Stimulated activated CD8-positive, alpha-beta memory T cell treated with anti-CD3 and anti-CD28 coated beads, Interleukin-4, amount 100 ng/mL, for 48 hours (primary cell): ENCODE data around the gene MAN2A2.
"Not testable (repeated sequence)": the region's sequence is repeated elsewhere in the genome, so short reads cannot be mapped to it uniquely, and the experiment has no call there.

Experiments used
- DNase-seq: peaks from one replicate; pipeline ENCODE4 v3.0.0-alpha.2; 2020

The MAN2A2 gene

GRCh38 chr15:90884719-90885431, 18.2 kb upstream of the MAN2A2 start:
- DNase-seq: peak; percentile 38

DNA sequence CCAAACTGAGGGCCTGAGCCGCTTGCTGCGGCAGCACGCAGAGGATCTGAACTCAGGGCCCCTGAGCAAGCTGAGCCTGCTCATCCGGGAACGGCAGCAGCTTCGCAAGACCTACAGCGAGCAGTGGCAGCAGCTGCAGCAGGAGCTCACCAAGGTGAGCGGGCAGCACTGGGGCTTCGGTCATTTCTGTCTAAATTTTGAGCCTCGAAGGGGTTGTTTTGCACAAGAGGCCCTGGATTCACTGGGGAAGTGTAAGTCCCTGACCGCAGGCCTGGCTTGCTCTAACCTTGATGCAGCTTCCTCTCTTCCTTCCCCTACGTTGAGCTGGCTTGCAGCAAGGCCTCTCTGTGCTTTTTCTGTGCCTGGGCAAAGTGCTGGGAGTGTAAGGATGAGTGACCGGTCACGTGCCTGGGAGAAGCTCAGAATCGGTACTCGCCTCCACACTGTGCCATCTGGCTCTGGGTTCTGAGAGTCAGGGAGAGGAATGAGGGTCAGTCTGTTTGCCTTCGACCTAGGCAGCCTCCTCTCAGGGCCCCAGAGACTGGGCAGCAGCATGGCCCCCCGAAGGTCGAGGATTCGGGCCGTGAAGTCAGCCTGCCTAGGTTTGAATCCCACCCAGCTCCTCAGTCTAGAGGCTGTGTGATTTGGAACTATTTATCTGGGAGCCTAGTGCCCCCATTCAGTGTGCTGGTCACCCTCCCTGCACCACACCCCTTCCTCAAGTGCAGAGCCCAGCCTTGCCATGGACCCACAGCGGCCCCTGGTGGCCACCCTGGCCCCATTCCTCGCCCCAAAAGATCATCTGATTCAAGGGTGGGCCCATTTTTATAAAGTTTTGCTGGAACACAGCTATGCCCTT, 17.4 kb upstream of the MAN2A2 start:
- DNase-seq: peak; percentile 92

GRCh38 chr15:90886291-90886614, 16.8 kb upstream of the MAN2A2 start:
- DNase-seq: no peak

DNA sequence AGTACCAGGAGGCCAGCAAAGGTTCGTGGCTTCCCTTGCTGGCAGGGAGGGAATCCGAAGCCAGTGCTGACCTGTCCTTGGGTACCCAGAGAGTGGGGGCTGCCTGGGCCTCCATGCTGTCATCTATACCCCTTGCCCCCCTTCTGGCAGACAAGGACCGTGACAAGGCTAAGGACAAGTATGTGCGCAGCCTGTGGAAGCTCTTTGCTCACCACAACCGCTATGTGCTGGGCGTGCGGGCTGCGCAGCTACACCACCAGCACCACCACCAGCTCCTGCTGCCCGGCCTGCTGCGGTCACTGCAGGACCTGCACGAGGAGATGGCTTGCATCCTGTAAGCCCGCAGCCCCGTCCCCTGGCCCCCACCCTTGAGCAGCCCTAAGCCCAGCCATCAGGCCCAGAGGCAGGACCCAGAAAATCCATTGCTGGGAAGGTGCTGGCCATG, 16.0 kb upstream of the MAN2A2 start:
- DNase-seq: no peak

- peak; percentile 26 for DNase-seq
These were observed 13.8 kb upstream of the MAN2A2 start for GRCh38 chr15:90889313-90889730.

GRCh38 chr15:90889736-90890456, 13.2 kb upstream of the MAN2A2 start:
- no peak for DNase-seq

- no peak for DNase-seq
These were observed 12.3 kb upstream of the MAN2A2 start for GRCh38 chr15:90890839-90891238.

GRCh38 chr15:90891346-90891949, 11.7 kb upstream of the MAN2A2 start:
- DNase-seq: no peak

- DNase-seq: no peak
These were observed 11.1 kb upstream of the MAN2A2 start for GRCh38 chr15:90892023-90892422.

DNA sequence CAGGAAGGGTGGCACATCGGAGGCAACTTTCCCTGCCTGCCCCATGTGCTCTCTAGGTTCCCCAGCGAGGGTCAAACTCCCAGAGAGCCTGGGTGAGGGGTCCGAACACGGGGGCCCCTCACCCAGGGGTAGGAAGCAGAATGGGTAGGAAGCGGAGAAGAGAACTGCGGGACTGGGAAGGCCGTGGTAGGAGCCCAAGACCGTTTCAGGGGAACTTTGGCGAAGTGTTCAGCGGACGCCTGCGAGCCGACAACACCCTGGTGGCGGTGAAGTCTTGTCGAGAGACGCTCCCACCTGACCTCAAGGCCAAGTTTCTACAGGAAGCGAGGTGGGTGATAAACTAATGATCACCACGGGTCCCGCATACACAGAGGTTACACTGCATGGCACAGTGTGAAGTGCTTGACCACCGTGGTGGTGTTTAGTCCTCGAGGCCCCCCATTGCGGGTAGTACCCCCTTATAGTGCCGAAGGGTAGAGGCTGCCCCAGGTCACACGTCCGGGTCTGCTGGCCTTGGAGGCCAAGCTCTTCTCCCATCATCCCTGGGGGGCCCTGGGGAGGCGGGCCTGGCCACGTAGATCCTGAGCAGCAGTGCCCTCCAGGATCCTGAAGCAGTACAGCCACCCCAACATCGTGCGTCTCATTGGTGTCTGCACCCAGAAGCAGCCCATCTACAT, 10.5 kb upstream of the MAN2A2 start:
- DNase-seq: no peak

DNA sequence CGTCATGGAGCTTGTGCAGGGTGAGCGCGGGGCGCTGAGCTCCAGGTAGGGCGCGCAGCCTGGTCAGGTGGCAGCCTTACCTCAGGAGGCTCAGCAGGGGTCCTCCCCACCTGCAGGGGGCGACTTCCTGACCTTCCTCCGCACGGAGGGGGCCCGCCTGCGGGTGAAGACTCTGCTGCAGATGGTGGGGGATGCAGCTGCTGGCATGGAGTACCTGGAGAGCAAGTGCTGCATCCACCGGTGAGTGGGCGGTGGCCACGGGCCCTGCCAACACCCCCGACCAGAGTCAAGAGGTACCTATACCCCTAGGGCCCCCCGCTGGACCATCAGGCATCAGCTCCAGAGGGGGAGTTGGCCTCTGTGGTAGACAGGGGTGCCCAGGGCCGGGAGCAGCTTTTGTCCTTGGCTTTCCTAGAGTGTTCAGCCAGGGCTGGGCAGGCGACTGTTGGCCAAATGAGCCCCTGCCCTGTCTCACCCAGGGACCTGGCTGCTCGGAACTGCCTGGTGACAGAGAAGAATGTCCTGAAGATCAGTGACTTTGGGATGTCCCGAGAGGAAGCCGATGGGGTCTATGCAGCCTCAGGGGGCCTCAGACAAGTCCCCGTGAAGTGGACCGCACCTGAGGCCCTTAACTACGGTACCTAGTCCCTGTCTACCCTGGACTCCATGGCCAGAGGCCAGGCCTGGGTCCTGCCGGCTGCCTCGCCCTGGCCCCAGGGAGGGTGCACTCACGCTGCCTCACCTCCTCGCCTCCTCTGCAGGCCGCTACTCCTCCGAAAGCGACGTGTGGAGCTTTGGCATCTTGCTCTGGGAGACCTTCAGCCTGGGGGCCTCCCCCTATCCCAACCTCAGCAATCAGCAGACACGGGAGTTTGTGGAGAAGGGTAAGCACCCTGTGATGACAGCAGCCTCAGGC, 9.7 kb upstream of the MAN2A2 start:
- DNase-seq: peak; percentile 64

GRCh38 chr15:90895571-90896117, 7.5 kb upstream of the MAN2A2 start:
- no peak for DNase-seq

DNA sequence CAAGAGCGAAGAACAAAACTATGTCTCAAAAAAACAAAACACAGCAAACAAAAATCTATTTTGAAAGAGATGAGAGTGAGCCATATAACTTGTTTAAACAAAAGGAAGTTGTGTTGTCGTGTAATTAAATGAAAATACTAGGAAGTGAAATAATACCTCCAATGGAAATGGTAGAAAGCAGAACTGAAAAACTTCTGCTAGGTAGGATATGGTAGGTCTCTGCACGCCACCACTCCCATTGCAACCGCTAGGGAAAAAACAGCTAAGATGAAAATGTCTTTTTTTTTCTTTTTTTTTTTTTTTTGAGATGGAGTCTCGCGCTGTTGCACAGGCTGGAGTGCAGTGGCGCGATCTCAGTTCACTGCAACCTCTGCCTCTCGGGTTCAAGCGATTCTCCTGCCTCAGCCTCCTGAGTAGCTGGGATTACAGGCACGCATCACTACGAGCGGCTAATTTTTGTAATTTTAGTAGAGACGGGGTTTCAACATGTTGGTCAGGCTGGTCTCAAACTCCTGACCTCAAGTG, 5.9 kb upstream of the MAN2A2 start:
- not testable (repeated sequence) for DNase-seq

GRCh38 chr15:90901175-90902039, 1.7 kb upstream of the MAN2A2 start:
- DNase-seq: no peak

GRCh38 chr15:90902040-90902839, 862 bp upstream of the MAN2A2 start:
- DNase-seq: peak; percentile 80

GRCh38 chr15:90903733-90904536, 833 bp downstream of the MAN2A2 start:
- no peak for DNase-seq

- DNase-seq: no peak
These were observed 1.6 kb downstream of the MAN2A2 start for GRCh38 chr15:90904746-90905145.
